ENCODE results near the gene KRTAP19-3. TPM values are rescaled to one million over a fixed set of nuclear protein-coding genes. Genes with fewer than 3 reads are reported as not detected.

KRTAP19-3 gene
- not detected in 5 replicates for total RNA-seq (2022; extraction: Qiagen RNA extraction)

DNA sequence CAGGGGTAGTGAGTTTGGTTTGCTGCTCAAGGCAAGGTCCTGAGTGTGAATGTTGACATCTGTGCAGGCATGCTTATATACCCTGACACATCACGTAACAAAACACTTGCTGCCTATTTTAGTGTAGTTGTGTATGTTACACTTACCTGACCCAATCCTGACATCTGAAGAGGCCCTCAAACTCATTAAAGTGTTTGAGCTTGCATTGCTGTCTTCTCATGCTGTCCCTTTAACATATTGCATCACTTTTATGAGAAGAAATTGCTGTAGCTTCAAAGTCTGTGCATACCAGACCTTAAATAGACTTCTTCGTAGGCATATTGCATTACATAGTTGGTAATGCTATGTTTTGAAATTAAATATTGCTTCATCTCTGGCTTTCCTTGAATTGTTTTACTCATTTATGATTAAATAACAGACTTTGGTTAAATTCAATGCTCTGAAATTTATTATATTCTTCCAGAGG, at the start of gene KRTAP19-3:
Gene KRTAP19-3, minus strand, starts transcription at position 51 of the 466 bp plus-strand sequence. CDS start 56 bp downstream, outside the sequence.

DNA sequence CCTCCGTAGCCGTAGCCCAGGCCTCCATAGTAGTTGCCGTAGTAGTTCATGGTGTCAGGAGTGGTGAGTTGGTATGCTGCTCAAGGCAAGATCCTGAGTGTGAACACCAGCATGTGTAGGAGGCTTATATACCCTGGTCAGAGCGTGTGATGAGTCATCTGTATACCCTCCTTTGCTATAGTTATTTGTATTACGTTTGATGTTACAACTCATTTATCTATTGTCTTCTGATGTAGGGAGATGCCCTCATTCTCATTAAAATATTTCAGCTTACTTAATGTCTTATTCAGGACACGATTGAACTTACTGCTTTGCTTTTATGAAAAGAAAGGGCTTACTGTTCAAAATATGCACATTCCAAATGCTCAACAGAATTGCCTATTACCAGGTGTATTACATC, 10.2 kb upstream of the KRTAP19-3 start, which contains the start of gene KRTAP19-5:
Gene KRTAP19-5, minus strand, starts transcription at position 101 of the 400 bp plus-strand sequence. Its CDS starts 51 bp downstream, at position 50.

DNA sequence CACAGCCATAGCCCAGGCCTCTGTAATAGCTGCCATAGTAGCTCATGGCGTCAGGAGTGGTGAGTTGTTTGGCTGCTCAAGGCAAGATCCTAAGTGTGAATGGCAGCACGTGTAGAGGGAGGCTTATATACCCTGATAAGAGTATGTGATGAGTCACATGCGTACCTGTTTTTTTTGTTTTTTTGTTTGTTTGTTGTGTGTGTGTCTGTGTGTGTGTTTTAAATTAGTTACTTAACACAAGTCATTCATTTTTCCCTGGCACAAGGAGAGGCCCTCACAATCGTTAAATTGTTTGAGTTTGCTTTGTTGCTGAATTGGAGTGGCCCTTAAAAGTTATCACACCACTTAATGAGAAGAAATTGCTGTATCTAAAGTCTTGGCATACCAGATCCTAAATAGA, 5.3 kb upstream of the KRTAP19-3 start, which contains the start of gene KRTAP19-4:
Gene KRTAP19-4, minus strand, starts transcription at position 101 of the 400 bp plus-strand sequence. Its CDS starts 55 bp downstream, at position 46.

DNA sequence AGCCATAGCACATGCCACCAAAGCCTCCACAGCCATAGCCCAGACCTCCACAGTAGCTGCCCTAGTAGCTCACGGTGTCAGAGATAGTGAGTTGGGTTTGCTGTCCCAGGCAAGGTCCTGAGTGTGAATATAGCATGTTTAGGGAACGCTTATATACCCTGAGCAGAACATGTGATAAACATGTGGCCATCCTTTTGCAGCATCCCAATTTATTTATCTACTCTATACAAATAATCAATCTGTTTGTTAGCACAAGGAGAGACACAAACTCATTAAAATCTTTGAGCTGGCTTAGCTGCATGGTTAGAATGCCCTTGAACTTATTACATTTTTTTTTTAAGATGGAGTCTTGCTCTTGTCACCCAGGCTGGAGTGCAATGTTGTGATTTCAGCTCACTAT, 4.5 kb downstream of the KRTAP19-3 start, which contains the start of gene KRTAP19-2:
Gene KRTAP19-2, minus strand, starts transcription at position 101 of the 400 bp plus-strand sequence. Its CDS starts 88 bp downstream, at position 13.

DNA sequence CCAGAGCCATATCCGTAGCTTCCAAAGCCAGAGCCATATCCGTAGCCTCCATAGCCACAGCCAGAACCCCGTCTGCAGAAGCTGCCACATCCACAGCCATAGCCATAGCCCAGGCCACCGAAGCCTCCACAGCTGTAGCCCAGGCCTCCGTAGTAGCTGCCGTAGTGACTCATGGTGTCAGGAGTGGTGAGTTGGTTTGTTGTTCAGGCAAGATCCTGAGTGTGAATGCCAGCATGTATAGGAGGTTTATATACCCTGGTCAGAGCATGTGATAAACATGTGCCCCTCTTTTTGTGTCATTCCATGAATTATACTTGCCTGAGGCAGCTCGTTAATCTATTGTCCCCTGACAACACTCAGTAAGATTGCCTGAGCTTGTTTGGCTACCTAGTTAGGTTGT, 11.7 kb downstream of the KRTAP19-3 start, which contains the start of gene KRTAP19-1:
Gene KRTAP19-1, minus strand, starts transcription at position 223 of the 400 bp plus-strand sequence. Its CDS starts 50 bp downstream, at position 173.

Other genes starting within 250 kb of the KRTAP19-3 start
- gene KRTAP24-1, start 209.1 kb downstream of the KRTAP19-3 start, total RNA-seq (2022; extraction: Qiagen RNA extraction), result not detected in 5 replicates
- not detected in 5 replicates for gene KRTAP25-1, start 202.5 kb downstream of the KRTAP19-3 start, total RNA-seq (2022; extraction: Qiagen RNA extraction)
- gene KRTAP26-1, start 171.7 kb downstream of the KRTAP19-3 start, total RNA-seq (2022; extraction: Qiagen RNA extraction), result not detected in 5 replicates
- gene KRTAP27-1, start 154.3 kb downstream of the KRTAP19-3 start, total RNA-seq (2022; extraction: Qiagen RNA extraction), result not detected in 5 replicates
- gene KRTAP23-1, start 143.4 kb downstream of the KRTAP19-3 start, total RNA-seq (2022; extraction: Qiagen RNA extraction), result not detected in 5 replicates
- not detected in 5 replicates for gene KRTAP13-2, start 119.7 kb downstream of the KRTAP19-3 start, total RNA-seq (2022; extraction: Qiagen RNA extraction)
- gene KRTAP13-1, start 96.0 kb downstream of the KRTAP19-3 start, total RNA-seq (2022; extraction: Qiagen RNA extraction), result not detected in 5 replicates
- gene KRTAP13-3, start 66.1 kb downstream of the KRTAP19-3 start, total RNA-seq (2022; extraction: Qiagen RNA extraction), result not detected in 5 replicates
- gene KRTAP13-4, start 61.8 kb downstream of the KRTAP19-3 start, total RNA-seq (2022; extraction: Qiagen RNA extraction), result not detected in 5 replicates
- gene KRTAP15-1, start 51.7 kb downstream of the KRTAP19-3 start, total RNA-seq (2022; extraction: Qiagen RNA extraction), result not detected in 5 replicates
- not detected in 5 replicates for gene KRTAP19-1, start 11.6 kb downstream of the KRTAP19-3 start, total RNA-seq (2022; extraction: Qiagen RNA extraction)
- gene KRTAP19-2, start 4.6 kb downstream of the KRTAP19-3 start, total RNA-seq (2022; extraction: Qiagen RNA extraction), result not detected in 5 replicates
- not detected in 5 replicates for gene KRTAP19-4, start 5.2 kb upstream of the KRTAP19-3 start, total RNA-seq (2022; extraction: Qiagen RNA extraction)
- not detected in 5 replicates for gene KRTAP19-5, start 10.1 kb upstream of the KRTAP19-3 start, total RNA-seq (2022; extraction: Qiagen RNA extraction)
- not detected in 5 replicates for gene KRTAP19-6, start 49.9 kb upstream of the KRTAP19-3 start, total RNA-seq (2022; extraction: Qiagen RNA extraction)
- not detected in 5 replicates for gene KRTAP19-7, start 69.3 kb upstream of the KRTAP19-3 start, total RNA-seq (2022; extraction: Qiagen RNA extraction)
- not detected in 5 replicates for gene KRTAP22-2, start 98.4 kb upstream of the KRTAP19-3 start, total RNA-seq (2022; extraction: Qiagen RNA extraction)
- gene KRTAP6-3, start 100.4 kb upstream of the KRTAP19-3 start, total RNA-seq (2022; extraction: Qiagen RNA extraction), result not detected in 5 replicates
- not detected in 5 replicates for gene KRTAP6-2, start 106.9 kb upstream of the KRTAP19-3 start, total RNA-seq (2022; extraction: Qiagen RNA extraction)
- gene KRTAP22-1, start 109.1 kb upstream of the KRTAP19-3 start, total RNA-seq (2022; extraction: Qiagen RNA extraction), result not detected in 5 replicates
- not detected in 5 replicates for gene KRTAP6-1, start 121.9 kb upstream of the KRTAP19-3 start, total RNA-seq (2022; extraction: Qiagen RNA extraction)
- not detected in 5 replicates for gene KRTAP20-1, start 124.4 kb upstream of the KRTAP19-3 start, total RNA-seq (2022; extraction: Qiagen RNA extraction)
- not detected in 5 replicates for gene KRTAP20-4, start 128.6 kb upstream of the KRTAP19-3 start, total RNA-seq (2022; extraction: Qiagen RNA extraction)
- gene KRTAP20-2, start 143.2 kb upstream of the KRTAP19-3 start, total RNA-seq (2022; extraction: Qiagen RNA extraction), result not detected in 5 replicates
- not detected in 5 replicates for gene KRTAP20-3, start 150.9 kb upstream of the KRTAP19-3 start, total RNA-seq (2022; extraction: Qiagen RNA extraction)
- gene KRTAP21-3, start 226.8 kb upstream of the KRTAP19-3 start, total RNA-seq (2022; extraction: Qiagen RNA extraction), result not detected in 5 replicates